ENCODE results near the gene RALY.

The RALY gene

DNA sequence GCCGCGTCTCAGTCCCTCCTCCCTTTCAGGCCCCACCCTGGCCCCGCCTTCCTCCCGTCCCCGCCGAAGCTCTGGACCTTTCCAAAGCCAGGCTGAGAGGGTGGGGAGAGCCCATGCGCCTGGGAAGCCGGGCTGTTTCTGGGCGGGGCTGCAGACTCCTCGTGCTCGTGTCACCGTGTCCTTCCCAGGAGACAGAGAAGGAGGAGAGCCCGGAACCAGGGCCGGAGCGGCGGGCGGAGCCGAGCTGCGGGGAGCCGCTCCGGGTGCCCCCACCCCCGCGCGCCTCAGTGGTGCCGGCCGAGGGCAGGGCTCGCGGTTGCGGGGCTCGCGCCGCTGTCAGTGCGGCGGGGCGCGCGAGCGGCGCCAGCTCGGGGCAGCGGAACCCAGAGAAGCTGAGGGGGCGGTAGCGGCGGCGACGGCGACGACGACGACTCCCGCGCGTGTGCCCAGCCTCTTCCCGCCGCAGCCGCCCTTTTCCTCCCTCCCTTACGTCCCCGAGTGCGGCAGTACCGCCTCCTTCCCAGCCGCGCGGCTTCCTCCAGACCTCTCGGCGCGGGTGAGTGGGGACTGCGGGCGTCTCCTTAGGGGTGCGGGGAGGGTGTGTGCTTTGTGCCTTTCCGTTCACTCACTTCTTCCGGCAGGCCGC, at the start of gene RALY:
TSS of gene RALY (plus strand) at position 336 of the 646 bp plus-strand sequence. CDS start 78,164 bp downstream, outside the sequence.
- peak; percentile 73 for DNase-seq (ENCODE audit: low read depth)

DNA sequence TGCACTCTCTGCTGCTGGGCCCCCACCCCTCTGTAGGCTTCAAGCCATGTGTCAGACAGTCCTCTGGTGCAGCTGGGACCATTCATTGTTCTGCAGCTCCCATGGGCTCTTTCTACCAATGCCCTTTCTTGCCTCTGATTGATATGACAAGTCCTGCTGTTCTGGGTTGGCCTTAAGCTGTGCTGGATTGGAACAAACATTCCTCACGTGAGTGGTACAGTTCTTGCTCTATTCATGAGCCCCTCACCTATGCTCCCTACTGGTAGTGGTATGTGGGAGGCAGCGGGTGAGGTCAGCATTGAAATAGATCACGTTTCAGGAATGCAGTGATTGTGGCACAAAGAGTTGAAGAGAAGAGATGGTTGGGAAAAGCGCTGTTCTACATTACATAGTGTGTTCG, 48.8 kb upstream of the RALY start:
- peak; percentile 10 for DNase-seq (ENCODE audit: low read depth)

DNA sequence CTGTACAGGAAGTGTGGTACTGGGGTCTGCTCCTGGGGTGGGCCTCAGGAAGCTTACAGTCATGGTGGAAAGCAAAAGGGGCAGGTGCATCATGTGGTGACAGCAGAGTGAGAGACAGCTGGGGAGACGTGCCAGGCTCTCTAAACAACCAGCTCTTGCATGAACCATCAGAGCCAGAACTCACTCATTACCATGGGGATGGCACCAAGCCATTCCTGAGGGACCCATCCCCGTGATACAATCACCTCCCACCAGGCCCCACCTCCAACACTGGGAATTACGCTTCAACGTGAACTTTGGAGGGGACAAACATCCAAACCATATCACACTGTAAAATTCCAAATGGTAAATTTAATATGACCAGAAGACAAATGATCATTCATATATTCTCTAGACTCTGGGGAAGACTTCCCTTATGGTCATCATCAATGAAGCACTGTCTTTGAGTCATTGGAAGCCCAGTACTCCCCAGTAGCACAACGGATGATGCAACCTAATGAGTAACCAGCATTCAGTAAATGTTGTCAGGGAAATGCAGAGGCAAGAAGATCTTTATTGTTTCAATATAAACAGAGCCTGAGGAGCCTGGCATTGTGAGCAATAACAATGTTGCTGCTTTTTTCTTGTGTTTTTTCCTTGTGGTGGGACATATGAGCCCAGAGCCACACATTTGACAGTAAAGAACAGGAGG, 48.2 kb upstream of the RALY start:
- DNase-seq (ENCODE audit: low read depth) = peak; percentile 94

DNA sequence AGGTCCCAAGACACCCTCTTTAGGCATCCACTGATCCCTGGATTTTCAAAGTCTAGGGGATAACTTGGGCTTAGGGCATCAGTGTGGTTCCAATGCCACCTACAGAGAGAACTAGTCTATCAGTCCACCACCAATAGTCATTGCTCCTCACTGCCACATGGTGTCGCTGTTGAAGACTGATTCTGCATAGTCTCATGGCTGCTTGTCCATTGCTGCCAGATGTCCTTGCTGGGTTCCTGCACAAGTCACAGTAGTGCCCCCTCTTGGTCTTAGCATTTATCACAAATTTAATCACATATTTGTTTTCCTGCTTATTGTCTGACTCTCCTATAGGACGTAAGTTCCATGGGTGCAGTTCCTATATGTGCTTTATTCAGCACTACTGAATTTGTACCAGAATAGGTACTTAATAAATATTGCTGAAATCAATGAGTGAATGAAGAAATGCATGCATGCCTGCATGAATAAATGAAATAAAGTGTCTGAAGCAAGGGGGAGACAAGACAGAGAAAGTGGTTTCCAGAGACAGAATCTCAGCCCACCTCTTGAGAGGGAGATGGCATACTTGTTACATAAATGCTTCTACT, 45.9 kb upstream of the RALY start:
- peak; percentile 78 for DNase-seq (ENCODE audit: low read depth)

DNA sequence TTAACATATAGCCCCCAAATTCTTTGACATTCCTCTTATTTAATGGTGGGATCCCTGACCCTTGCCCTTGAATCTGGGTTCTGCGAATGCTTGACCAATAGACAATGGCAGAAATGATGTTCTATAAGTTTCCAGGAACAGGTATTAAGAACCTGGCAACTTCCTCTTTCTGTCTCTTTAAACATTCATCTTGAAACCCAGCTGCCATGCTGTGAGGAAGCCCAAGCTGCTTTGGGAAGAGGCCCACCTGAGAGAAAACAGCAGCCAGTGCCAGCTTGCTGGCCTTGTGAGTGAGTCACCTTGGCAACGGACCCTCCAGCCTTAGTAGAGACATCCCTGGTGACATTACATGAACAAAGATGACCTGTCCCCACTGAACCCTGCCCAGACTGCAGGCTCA, 45.2 kb upstream of the RALY start:
- no peak for DNase-seq (ENCODE audit: low read depth)

DNA sequence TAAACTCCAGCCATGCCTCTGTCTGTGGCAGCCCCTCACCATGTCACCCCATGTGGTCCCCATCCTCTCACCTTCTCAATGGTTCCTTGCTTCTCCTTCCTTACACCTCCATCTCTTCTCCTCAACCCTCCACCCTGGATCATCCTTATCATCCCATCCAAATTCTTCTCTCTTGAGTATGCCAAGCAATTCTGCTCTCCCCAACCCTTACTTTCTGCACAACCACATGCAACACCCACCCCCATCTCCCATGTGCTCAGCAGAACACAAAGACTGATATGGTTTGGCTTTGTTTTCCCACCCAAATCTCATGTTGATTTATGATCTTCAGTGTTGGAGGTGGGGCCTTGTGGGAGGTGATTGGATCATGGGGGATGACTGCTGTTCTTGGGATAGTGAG, 42.5 kb upstream of the RALY start:
- DNase-seq (ENCODE audit: low read depth) = no peak

DNA sequence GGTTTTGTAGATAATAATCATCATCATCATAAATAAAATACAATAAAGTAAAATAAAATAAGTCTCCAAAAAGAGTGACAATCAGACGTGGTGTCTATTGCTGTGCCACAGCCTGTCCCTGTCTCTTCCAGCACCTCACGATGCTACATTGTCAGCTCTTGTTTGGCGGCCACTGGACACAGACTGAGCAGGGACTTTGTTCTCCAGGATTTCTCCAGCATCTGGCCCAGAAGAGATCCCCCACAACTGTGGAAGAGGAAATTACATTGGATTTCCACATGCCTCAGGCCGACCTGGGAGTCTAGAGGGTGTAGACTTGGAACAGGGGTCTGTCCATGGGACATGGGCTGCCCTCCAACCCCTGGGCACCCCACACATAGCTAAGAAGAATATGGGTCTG, 39.2 kb upstream of the RALY start:
- no peak for DNase-seq (ENCODE audit: low read depth)

DNA sequence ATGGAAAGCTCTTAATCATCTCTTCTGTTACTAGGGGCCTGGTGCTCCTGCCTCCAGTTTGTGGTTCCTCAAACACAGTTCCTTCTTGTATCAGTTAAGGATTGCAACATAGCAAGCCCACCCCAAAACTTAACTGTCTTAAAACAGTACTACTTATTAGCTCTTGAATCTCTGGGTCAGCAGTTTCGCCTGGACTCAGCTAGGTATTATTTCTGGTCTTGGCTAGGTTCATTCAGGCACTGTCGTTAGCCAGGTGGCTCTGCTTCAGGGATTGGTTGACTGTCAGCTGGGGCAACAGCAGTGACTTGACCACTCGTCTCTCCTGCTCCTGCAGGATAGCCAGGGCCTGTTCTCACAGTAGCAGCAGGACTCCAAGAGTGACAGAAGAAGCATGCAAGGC, 30.0 kb upstream of the RALY start:
- DNase-seq (ENCODE audit: low read depth) = no peak

DNA sequence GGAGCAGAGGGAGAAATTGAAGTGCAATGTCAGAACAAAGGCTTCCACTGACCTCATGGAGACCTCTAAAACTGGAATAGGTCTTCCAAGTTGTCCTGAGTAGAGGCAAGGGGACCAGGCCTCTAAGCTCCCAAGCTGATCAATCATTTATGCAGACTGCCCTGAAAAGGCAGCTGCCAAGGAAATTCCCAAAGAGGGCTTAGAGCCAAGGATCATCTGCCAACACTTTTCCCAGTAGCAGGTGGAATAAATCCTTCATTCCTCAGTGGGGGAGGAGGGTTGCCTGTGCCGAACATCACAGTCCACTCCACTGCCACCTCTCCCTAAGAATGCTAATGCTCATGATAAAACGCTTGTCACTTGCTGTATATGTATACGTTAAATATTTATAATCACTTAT, 29.3 kb upstream of the RALY start:
- DNase-seq (ENCODE audit: low read depth) = no peak

DNA sequence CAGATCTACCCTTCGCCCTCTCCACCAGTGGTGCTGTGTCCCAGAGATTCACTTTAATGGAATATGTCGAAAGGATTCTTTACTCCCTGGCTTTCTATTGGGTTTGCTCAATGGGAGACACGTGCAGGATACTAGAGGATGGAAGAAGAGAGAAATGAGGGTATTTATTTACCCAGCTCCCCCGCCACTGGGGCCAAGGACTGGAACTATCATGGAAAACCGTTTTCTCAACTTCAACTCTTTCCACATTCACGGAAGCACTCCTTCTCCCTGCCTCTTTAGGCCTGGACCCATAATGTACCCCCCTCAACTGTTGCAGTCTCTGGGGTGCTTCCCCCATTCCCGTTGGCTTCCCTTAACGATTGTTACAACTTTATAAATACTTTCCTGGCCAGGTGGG, 26.6 kb upstream of the RALY start:
- no peak for DNase-seq (ENCODE audit: low read depth)

DNA sequence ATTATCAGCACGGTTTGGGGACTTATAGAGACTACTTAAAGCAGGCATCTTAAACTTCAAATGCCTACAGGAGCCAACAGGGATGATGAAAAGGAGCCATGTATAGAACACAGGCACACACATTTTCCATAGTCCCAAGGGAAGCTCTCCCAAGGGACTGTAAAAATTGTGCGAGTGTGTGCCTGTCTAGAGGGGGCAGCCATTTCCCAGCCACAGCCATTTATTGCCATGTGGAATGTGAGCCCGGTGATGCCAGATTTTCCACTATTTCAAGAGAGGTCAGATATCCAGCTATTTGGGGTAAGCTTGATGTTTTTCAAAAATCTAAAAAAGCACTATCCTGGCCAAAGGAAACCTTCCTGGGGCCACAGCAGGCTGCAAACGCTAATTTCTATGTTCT, 24.1 kb upstream of the RALY start:
- no peak for DNase-seq (ENCODE audit: low read depth)

DNA sequence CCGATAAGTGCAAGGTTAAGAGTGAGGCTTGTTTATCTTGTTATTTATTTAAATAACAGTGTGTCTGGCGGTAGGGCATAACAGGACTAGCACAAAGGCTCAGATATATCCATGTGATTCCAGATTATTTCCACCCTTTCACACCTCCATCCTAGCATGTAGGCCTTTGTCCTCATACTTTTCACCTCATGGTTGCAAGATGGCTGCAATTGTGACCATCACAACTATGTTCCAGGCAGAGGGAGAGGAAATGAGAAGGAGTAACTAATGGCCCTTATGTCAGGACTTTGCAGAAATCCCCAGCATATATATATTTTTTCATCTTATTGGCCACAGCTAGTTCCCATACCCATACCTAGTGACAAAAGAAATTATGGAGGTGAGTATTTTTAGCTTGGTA, 23.5 kb upstream of the RALY start:
- DNase-seq (ENCODE audit: low read depth) = no peak

DNA sequence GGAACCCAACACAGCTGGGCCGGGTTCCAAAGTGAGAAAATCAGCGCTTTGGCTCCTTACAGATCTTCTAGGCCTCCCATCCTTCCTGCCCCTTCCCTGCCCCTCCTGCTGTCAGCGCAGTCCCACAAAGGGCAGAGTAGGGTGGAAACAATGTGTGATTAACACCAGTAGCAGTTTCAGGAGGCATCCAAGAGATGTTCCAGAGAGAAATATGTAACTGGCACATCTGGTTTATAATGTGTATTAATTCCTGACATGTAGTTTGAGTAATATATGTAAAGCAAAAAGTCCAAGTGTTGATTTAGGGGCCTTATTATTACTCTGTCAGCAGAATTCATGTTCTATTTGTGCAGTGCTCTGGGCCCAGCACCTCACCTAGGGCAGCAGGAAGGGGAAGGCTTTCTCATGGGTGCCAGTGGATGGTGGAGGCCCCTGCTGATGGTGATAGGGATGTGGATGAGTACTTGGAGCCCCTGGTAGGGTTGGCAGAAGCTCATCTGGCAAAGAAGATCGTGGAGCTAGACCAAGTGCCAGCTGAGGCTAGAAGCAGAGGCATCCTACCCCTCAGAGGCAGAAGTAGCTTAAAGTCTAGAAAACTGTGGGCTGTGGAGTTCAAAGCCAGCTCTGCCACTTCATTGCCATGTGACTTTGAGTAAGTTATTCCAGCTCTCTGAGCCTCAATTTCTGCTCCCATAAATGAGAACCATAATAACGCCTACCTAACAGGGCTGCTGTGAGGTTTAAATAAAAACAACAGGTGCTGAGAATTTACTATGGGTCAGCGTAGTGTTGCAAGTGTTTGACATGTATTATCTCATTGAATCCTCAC, 22.4 kb upstream of the RALY start:
- no peak for DNase-seq (ENCODE audit: low read depth)

DNA sequence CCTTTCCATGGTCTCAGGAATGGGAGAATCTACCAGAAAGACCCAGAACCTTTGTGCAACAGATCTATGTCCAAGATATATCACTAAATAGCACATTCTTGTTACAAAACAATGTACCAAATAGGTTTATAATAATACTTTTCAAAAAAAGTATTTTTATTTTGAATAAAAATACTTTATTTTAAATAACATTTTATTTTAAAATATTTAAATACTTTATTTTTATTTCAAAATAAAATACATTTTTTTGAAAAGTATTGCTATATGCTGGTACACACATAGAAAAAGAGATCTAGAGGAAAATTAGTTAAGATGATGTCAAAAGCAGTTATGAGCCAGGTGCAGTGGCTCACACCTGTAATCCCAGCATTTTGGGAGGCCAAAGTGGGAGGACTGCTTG, 16.8 kb upstream of the RALY start:
- no peak for DNase-seq (ENCODE audit: low read depth)

DNA sequence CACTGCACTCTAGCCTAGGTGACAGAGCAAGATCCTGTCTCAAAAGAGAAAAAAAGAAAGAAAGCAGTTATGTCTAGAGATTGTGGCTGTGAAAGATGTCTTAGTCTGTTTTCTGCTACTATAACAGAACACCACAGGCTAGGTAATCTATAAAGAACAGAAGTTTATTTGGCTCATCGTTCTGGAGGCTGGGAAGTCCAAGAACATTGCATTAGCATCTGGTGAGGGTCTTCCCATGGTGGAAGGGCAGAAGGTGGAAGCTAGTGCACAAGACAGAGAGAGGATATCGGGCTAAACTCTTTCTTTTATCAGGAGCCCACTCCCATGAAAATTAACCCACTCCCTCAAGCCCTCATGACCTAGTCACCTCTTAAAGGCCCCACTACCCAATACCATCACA, 16.2 kb upstream of the RALY start:
- no peak for DNase-seq (ENCODE audit: low read depth)

DNA sequence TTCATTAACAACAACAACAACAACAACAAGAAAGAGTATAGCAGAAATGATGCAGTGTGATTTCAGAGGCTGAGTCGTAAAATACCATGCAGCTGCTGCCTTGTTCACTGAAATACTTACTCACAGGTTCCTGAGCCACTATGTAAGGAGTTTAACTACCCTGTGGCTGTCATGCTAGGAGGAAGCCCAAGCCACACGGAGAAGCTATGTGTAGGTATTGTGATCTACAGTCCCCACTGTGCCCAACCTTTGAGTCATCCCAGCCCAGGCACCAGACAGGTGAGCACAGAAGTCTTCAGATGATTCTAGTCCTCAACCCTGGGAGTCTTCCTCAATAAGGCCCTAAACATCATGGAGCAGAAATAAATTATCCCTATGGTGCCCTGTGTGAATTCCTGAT, 14.6 kb upstream of the RALY start:
- no peak for DNase-seq (ENCODE audit: low read depth)

DNA sequence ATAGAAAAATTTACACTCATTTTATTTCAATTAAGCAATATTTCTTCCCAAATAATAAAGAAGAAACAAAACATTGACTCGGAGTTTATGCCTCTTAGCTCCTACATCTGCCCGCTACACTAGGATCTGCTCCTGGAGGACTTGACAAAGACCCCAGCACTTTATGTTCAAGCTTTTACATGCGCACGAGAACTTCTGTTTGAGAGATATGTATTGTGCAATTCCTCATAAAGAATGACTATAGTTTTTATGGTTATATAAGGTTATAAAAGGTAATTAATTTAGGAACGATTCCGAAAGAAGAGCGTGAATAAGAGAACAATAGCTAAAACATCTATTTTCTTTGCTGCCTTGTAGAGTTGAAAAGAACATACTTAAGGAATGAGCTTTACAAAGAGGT, 12.4 kb upstream of the RALY start:
- DNase-seq (ENCODE audit: low read depth) = no peak

DNA sequence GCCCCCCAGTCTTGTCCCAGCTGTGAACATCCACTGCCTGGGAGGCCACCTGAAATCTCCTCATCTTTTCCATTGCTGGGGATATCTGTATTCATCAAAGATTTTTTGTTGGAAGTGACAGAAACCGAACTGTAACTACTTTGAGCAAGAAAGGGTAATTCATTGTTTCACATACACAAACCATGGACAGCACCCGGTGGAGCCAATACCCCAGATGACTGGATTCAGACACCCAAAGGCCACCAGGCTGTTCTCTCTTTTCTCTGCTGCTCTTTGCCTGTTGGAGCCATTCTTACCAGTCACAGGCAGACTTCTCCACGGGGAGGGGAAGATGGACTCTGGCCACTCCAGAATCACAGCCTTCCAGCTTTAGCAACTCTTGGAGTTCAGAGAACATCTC, 11.7 kb upstream of the RALY start:
- no peak for DNase-seq (ENCODE audit: low read depth)

DNA sequence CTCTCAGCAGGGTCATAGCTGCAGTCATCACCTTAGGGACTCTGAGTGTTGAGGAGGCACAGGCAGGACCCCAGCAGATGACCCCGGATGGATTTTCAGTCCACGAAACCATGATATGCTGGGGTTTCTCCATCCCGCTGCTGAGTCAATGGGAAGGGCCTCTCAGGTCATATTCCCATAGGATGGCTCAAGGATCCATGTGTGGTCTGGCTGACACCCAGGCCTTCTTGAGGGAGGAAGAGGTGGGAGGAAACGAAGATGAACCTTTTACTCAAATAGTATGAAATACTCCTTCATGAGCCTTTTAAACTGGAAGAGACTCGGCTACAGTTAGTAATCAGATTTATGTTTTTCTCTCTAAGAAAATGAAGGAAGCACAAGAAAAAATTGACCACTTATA, 10.3 kb upstream of the RALY start:
- no peak for DNase-seq (ENCODE audit: low read depth)

DNA sequence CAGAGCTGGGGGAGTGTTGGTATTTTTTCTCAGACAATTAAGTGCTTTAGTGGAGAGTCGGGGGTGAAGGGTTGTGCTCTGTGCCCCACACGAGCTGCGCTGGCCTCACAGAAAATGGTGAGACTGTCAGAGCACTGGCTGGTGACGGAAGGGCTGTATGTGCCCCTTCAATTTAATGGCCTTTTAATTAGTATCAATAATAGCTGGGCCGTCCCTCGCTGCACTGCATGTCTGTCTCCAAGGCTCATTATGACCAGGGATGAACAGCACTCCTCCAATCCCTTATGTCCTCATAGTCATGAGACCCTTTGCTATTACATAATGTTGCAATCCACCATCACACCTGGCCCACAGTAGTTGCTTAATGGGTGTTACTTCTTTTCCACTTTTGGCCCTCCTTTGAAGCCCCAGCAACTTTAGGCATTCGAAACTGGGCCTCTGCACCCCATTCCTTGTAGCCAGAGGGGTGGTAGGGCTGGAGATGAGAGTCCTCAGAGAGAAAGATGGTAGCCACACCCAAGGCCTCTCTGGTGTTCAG, 9.5 kb upstream of the RALY start:
- no peak for DNase-seq (ENCODE audit: low read depth)

DNA sequence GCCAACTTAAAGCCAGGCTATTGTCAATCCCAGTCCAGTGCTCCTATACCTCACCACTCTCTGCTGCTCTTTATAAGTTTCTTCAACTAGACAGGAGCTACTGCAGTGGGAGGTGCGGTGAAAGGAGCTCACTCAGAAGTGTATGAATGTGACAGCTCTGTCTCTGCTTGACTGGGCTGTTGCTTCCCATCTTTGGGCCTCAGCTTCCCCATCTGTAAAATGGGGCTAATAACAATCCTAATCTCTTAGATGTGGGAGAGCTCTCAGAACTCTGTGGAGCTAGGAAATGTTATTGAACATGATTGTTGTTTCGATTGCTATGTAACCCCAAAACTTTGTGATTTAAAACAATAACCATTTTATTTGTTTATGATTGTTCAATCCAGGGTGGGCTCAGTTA, 8.4 kb upstream of the RALY start:
- no peak for DNase-seq (ENCODE audit: low read depth)

DNA sequence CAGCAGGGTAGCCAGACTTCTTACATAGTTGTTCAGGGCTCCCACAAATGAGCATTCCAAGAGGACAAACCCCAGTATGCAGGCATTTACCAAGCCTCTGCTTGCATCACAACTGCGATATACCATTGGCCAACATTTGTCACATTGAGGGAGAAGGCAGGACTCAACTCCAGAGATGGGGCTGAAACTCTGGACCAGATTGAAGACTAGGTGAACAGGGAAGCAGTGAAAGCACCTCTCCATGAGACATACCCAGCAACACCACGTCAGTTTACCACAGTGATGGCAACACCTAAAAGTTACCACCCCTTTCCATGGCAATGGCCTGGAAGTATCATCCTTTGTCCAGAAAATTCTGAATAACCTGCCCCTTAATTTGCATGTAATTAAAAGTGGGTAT, 7.9 kb upstream of the RALY start:
- no peak for DNase-seq (ENCODE audit: low read depth)
